ENCODE data around the gene CDHR3.

The CDHR3 gene

DNA sequence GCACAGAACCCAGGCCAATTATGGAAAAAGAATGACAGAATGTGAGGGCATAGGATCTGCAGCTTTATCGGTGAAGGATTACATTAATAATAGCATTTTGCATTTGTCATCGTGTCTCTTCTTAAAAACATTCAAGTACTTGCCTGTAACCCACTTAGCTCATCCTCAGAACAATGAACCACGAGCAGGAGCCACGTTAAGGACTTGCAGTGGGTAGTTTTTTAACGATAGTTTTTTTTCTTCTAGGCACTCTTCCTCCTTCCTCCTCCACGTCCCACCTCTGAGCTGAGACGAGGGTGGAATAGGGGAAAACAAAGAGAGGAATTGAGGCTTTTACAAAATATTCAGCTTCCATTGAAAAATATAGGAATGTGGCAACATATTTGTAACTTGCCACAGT is 27.1 kb downstream of the CDHR3 start:
- Histone ChIP-seq H3K36me3 (ENCODE audit: low read length) (no peaks in the 10 kb centered on the region), H3K4me3 (ENCODE audit: insufficient read depth, low read length, poor library complexity, severe bottlenecking) (no peak overlapping the region), H3K27me3 (ENCODE audit: low read length) (no peaks in the 10 kb centered on the region), H2AFZ (ENCODE audit: low read depth, low read length, severe bottlenecking) (no peak overlapping the region), H3K9ac (ENCODE audit: low read length) (no peak overlapping the region), H3K9me2 (replicated peaks; ENCODE audit: insufficient read depth, low read length) (no peaks in the 10 kb centered on the region), H3F3A (ENCODE audit: insufficient read depth) (no peaks in the 10 kb centered on the region), H3K27ac (ENCODE audit: low read depth, low read length) (no peak overlapping the region), H3K4me2 (ENCODE audit: low read depth, low read length, poor library complexity, severe bottlenecking) (no peak overlapping the region), H4K20me1 (ENCODE audit: low read depth, low read length) (no peaks in the 10 kb centered on the region), H3K79me2 (ENCODE audit: insufficient read depth, low read length) (no peaks in the 10 kb centered on the region), H3K9me3 (ENCODE audit: insufficient read depth, low read length) (no peaks in the 10 kb centered on the region)
- TF ChIP-seq, protein P1, sequence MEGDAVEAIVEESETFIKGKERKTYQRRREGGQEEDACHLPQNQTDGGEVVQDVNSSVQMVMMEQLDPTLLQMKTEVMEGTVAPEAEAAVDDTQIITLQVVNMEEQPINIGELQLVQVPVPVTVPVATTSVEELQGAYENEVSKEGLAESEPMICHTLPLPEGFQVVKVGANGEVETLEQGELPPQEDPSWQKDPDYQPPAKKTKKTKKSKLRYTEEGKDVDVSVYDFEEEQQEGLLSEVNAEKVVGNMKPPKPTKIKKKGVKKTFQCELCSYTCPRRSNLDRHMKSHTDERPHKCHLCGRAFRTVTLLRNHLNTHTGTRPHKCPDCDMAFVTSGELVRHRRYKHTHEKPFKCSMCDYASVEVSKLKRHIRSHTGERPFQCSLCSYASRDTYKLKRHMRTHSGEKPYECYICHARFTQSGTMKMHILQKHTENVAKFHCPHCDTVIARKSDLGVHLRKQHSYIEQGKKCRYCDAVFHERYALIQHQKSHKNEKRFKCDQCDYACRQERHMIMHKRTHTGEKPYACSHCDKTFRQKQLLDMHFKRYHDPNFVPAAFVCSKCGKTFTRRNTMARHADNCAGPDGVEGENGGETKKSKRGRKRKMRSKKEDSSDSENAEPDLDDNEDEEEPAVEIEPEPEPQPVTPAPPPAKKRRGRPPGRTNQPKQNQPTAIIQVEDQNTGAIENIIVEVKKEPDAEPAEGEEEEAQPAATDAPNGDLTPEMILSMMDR (IDR thresholded peaks at IDR 0.05; ENCODE audit: insufficient read depth, low read length, poor library complexity, severe bottlenecking) = no peak
- TF ChIP-seq EZH2phosphoT487 (conservative IDR thresholded peaks at IDR 0.05; ENCODE audit: low read length) = no peak

DNA sequence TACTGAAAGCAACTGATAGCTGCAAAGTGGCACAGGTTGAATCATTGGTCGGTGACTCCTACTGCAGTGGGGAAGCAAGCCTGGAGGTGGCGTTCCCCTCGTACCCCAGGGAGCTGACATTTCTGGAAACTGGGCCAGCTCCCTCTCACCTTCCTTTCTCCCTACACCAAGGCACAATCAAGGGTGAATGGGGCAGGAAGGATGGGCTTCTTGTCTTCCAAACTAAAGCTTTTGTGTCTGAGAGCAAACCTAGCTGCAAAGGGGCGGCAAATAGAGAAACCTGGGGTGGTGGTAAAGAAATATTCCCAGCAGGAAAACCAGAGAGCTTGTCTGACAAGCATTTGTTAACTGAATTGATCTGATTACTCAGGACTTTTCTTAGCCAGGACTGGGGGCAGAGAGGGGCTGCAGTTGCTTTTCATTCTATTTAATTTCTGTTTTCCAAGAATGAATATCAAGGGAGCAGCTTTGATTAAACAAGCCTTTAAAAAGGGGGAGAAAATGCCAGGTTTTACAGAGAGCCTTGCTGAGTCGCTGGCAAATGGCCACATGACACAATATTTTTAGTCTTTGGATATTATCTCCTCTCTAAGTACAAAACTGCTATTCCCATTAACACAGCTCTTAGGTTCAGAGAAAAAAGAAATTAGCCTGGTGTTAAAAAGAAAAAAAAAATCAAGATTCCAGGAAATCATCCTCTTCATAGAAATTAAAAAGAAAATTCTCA is 27.8 kb downstream of the CDHR3 start:
- H3K27ac ChIP-seq (ENCODE audit: low read depth, low read length) = no peak overlapping the region
- H3K36me3 ChIP-seq (ENCODE audit: low read length) = no peaks in the 10 kb centered on the region
- no peak overlapping the region for H2AFZ ChIP-seq (ENCODE audit: low read depth, low read length, severe bottlenecking)
- no peaks in the 10 kb centered on the region for H3K9me3 ChIP-seq (ENCODE audit: insufficient read depth, low read length)
- no peaks in the 10 kb centered on the region for H3K79me2 ChIP-seq (ENCODE audit: insufficient read depth, low read length)
- H3K4me2 ChIP-seq (ENCODE audit: low read depth, low read length, poor library complexity, severe bottlenecking) = no peak overlapping the region
- no peaks in the 10 kb centered on the region for H3K27me3 ChIP-seq (ENCODE audit: low read length)
- H3K9ac ChIP-seq (ENCODE audit: low read length) = no peak overlapping the region
- H3K4me3 ChIP-seq (ENCODE audit: insufficient read depth, low read length, poor library complexity, severe bottlenecking) = no peak overlapping the region
- no peaks in the 10 kb centered on the region for H3K9me2 ChIP-seq (replicated peaks; ENCODE audit: insufficient read depth, low read length)
- H3F3A ChIP-seq (ENCODE audit: insufficient read depth) = no peaks in the 10 kb centered on the region
- H4K20me1 ChIP-seq (ENCODE audit: low read depth, low read length) = no peaks in the 10 kb centered on the region
- no peak for TF ChIP-seq EZH2phosphoT487 (conservative IDR thresholded peaks at IDR 0.05; ENCODE audit: low read length)
- TF ChIP-seq, protein P1 (IDR thresholded peaks at IDR 0.05; ENCODE audit: insufficient read depth, low read length, poor library complexity, severe bottlenecking) = no peak

DNA sequence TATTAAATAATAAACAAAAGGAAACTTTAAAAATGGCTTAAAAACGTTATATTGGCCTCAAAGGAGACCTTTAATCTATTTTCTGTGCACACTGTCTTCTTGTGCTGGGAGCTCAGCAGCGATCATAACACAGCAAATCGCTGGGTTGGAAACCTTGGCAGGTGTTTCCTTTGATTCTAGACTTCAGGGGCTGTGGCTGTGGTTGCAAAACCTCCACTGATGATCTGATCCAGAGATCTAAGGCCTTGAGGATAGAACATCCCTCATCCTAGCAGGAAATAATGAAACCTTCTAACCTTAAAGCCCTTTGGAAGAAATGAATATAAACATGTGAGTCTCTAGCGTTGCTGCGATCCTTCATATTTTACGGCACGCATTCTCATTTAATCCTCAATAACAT is 29.8 kb downstream of the CDHR3 start:
- Histone ChIP-seq H3K9ac (ENCODE audit: low read length) (no peak overlapping the region), H3K36me3 (ENCODE audit: low read length) (no peaks in the 10 kb centered on the region), H3K9me3 (ENCODE audit: insufficient read depth, low read length) (no peaks in the 10 kb centered on the region), H2AFZ (ENCODE audit: low read depth, low read length, severe bottlenecking) (no peak overlapping the region), H3K4me3 (ENCODE audit: insufficient read depth, low read length, poor library complexity, severe bottlenecking) (no peak overlapping the region), H3K27me3 (ENCODE audit: low read length) (no peaks in the 10 kb centered on the region), H3F3A (ENCODE audit: insufficient read depth) (no peaks in the 10 kb centered on the region), H3K79me2 (ENCODE audit: insufficient read depth, low read length) (no peaks in the 10 kb centered on the region), H3K27ac (ENCODE audit: low read depth, low read length) (no peak overlapping the region), H3K9me2 (replicated peaks; ENCODE audit: insufficient read depth, low read length) (no peaks in the 10 kb centered on the region), H3K4me2 (ENCODE audit: low read depth, low read length, poor library complexity, severe bottlenecking) (no peak overlapping the region), H4K20me1 (ENCODE audit: low read depth, low read length) (no peaks in the 10 kb centered on the region)
- TF ChIP-seq, protein P1 (IDR thresholded peaks at IDR 0.05; ENCODE audit: insufficient read depth, low read length, poor library complexity, severe bottlenecking) = no peak

All from SU-DHL-6 (cell line).